Liver (tissue), 9 donors: ENCODE measurements around the gene HBD. TPM values are rescaled to one million over a fixed set of nuclear protein-coding genes. Genes with fewer than 3 reads are reported as not detected.

Experiments used
- DNase-seq: peaks from one replicate; pipeline ENCODE4 v3.0.0-alpha.2; 2017; ENCODE audit warnings: low spot score
- H3K27ac ChIP-seq, 2 donors: one replicate each; pipeline ENCODE4 v1.7.0; 2013; ENCODE audit warnings: inconsistent platforms in 2 of 2, low read length in 2 of 2, control low read depth in 1 of 2, low read depth in 1 of 2, mild to moderate bottlenecking in 1 of 2
- H3K27me3 ChIP-seq, 4 donors: one replicate each; pipeline versions ENCODE4 v1.6.1 to v1.7.0; 2013; ENCODE audit warnings: low read length in 3 of 4, inconsistent platforms in 1 of 4, mild to moderate bottlenecking in 1 of 4, moderate library complexity in 1 of 4; ENCODE audit not compliant: control insufficient read depth in 4 of 4, insufficient read depth in 4 of 4
- H3K36me3 ChIP-seq, 4 donors: one replicate each; pipeline versions ENCODE4 v1.6.1 to v1.7.0; 2013; ENCODE audit warnings: low read length in 3 of 4, mild to moderate bottlenecking in 3 of 4, low read depth in 1 of 4, moderate library complexity in 1 of 4; ENCODE audit not compliant: control insufficient read depth in 4 of 4, insufficient read depth in 3 of 4
- H3K4me1 ChIP-seq, 4 donors: one replicate each; pipeline versions ENCODE4 v1.6.1 to v1.7.0; 2013; ENCODE audit warnings: low read length in 3 of 4, mild to moderate bottlenecking in 3 of 4, moderate library complexity in 1 of 4; ENCODE audit not compliant: control insufficient read depth in 4 of 4, insufficient read depth in 4 of 4
- H3K4me3 ChIP-seq, 3 donors: one replicate each; pipeline versions ENCODE4 v1.6.1 to v1.7.0; 2013; ENCODE audit warnings: low read length in 3 of 3, control low read depth in 1 of 3, low read depth in 1 of 3, mild to moderate bottlenecking in 1 of 3
- H3K9ac ChIP-seq, 2 donors: one replicate each; pipeline ENCODE4 v1.7.0; 2013; ENCODE audit warnings: low read length in 2 of 2, mild to moderate bottlenecking in 2 of 2, moderate library complexity in 2 of 2, control low read depth in 1 of 2, low read depth in 1 of 2
- H3K9me3 ChIP-seq, 4 donors: one replicate each; pipeline versions ENCODE4 v1.6.1 to v1.7.0; 2013; ENCODE audit warnings: low read length in 3 of 4; ENCODE audit not compliant: control insufficient read depth in 4 of 4
- ATF3 ChIP-seq: IDR thresholded peaks from 2 replicates; pipeline ENCODE4 v1.6.1; 2016; ENCODE audit warnings: antibody characterized with exemption
- EGR1 ChIP-seq, 2 donors: IDR thresholded peaks; 2 replicates each; pipeline ENCODE4 v1.6.1; 2016 to 2018; ENCODE audit warnings: antibody characterized with exemption in 2 of 2, low read depth in 2 of 2
- FOXA1 ChIP-seq: IDR thresholded peaks from 2 replicates; pipeline ENCODE4 v1.6.1; 2016; ENCODE audit warnings: antibody characterized with exemption
- FOXA2 ChIP-seq: IDR thresholded peaks from 2 replicates; pipeline ENCODE4 v1.6.1; 2016; ENCODE audit warnings: antibody characterized with exemption
- GABPA ChIP-seq, 2 donors: IDR thresholded peaks in 1 of 2; conservative IDR thresholded peaks in 1 of 2; 2 replicates each; pipeline ENCODE4 v1.6.1; 2016; ENCODE audit warnings: antibody characterized with exemption in 2 of 2, mild to moderate bottlenecking in 1 of 2, moderate library complexity in 1 of 2
- HNF4A ChIP-seq, 2 donors: conservative IDR thresholded peaks; 2 replicates each; pipeline ENCODE4 v1.6.1; 2016; ENCODE audit warnings: antibody characterized with exemption in 2 of 2, mild to moderate bottlenecking in 2 of 2
- HNF4G ChIP-seq: IDR thresholded peaks from 2 replicates; pipeline ENCODE4 v1.6.1; 2016; ENCODE audit warnings: antibody characterized with exemption
- JUND ChIP-seq, 2 donors: IDR thresholded peaks; 2 replicates each; pipeline ENCODE4 v1.6.1; 2016; ENCODE audit warnings: antibody characterized with exemption in 2 of 2
- NR2F2 ChIP-seq: IDR thresholded peaks from 2 replicates; pipeline ENCODE4 v1.6.1; 2016; ENCODE audit warnings: antibody characterized with exemption
- RAD21 ChIP-seq, 2 donors: IDR thresholded peaks; 2 replicates each; pipeline ENCODE4 v1.6.1; 2016; ENCODE audit warnings: antibody characterized with exemption in 2 of 2, mild to moderate bottlenecking in 2 of 2
- REST ChIP-seq: IDR thresholded peaks from 2 replicates; pipeline ENCODE4 v1.6.1; 2016; ENCODE audit warnings: antibody characterized with exemption, mild to moderate bottlenecking
- SP1 ChIP-seq: IDR thresholded peaks from 2 replicates; pipeline ENCODE4 v1.6.1; 2018; ENCODE audit warnings: antibody characterized with exemption, mild to moderate bottlenecking
- TAF1 ChIP-seq: conservative IDR thresholded peaks from 2 replicates; pipeline ENCODE4 v1.6.1; 2016; ENCODE audit warnings: antibody characterized with exemption, mild to moderate bottlenecking
- ZBTB33 ChIP-seq: IDR thresholded peaks from 2 replicates; pipeline ENCODE4 v1.6.1; 2016; ENCODE audit warnings: antibody characterized with exemption
- WGBS: extraction: QIAGEN DNeasy Blood & Tissue Kit; methylation state at CpG from one replicate; pipeline ENCODE4 v1.1.7; 2013; 5-methylcytosine and 5-hydroxymethylcytosine counted together
- polyA plus RNA-seq, 2 donors: library from polyadenylated mRNA; stranded (reverse) in 1 of 2; unstranded in 1 of 2; fragments of 200-250 nt in 1 of 2; fragments of >200 nt in 1 of 2; fragmentation: Nextera tagmentation in 1 of 2; extraction: Ambion mirVana in 1 of 2; gene quantifications; one replicate each; pipeline versions ENCODE4 v1.2.1 to v1.2.3, GENCODE V29; 2013 to 2015
- total RNA-seq, 2 donors: library from RNA; depleted of rRNA; stranded (reverse); fragments of >200 nt; gene quantifications; one replicate each; pipeline ENCODE4 v1.2.3, GENCODE V29; 2014
- TF ChIP-seq, protein P1 (sequence below): IDR thresholded peaks from 2 replicates; pipeline ENCODE4 v1.6.1; 2016; ENCODE audit warnings: antibody characterized with exemption
- donor health status: healthy.
- donor health status: healthy.
- donor health status: healthy.
- donor health status: healthy.
- donor health status: healthy.

The HBD gene
- total and polyA plus RNA-seq, 4 donors: 0.72 to 6.0 TPM; not detected in 2

DNA sequence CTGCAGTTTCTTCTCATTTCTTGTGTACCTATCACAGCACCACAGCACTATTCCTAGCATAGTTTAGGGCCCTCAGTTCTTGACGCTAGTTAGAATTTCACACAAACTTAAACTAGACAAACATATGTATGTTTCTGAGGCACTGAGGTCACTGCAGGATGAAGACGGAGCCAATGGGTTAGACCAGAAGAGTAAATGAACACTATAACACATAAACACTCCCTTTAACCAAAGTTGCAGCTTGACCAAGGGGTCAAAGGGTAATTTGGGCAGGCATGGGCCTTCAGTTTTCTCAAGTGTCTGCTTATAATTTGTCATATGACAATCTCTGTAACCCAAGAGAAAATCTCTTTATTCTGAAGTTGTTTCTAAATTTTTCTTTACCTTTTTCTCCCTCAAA lies 48.3 kb upstream of the HBD start:
- 81% methylated on average over 2 of the region's 2 CpGs for WGBS
- H3K27ac ChIP-seq: no peak overlapping the region
- TF ChIP-seq SP1 (no peak), EGR1 (IDR thresholded peaks at IDR 0.05; ENCODE audit: low read depth in 2 of 2) (no peak), TAF1 (no peak), HNF4A (conservative IDR thresholded peaks at IDR 0.05) (no peak), ZBTB33 (no peak), REST (no peak), HNF4G (no peak), FOXA1 (no peak), ATF3 (no peak), GABPA (IDR thresholded peaks at IDR 0.05 in 1 of 2, conservative IDR thresholded peaks at IDR 0.05 in 1 of 2) (no peak), NR2F2 (no peak), FOXA2 (no peak)
- TF ChIP-seq, protein P1, sequence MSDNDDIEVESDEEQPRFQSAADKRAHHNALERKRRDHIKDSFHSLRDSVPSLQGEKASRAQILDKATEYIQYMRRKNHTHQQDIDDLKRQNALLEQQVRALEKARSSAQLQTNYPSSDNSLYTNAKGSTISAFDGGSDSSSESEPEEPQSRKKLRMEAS: no peak
- H3K4me3 ChIP-seq: no peak overlapping the region
- H3K4me1 ChIP-seq: no peaks in the 10 kb centered on the region
- H3K36me3 ChIP-seq: no peaks in the 10 kb centered on the region
- H3K9me3 ChIP-seq: no peaks in the 10 kb centered on the region
- no peaks in the 10 kb centered on the region for H3K27me3 ChIP-seq
- DNase-seq: no peak
- H3K9ac ChIP-seq: no peak overlapping the region

- Histone ChIP-seq H3K27ac (no peak overlapping the region), H3K36me3 (no peaks in the 10 kb centered on the region), H3K9ac (no peak overlapping the region), H3K4me3 (no peak overlapping the region), H3K27me3 (no peaks in the 10 kb centered on the region), H3K4me1 (no peaks in the 10 kb centered on the region), H3K9me3 (no peaks in the 10 kb centered on the region)
- no peak for TF ChIP-seq JUND (IDR thresholded peaks at IDR 0.05)
- TF ChIP-seq ZBTB33: no peak
- TF ChIP-seq RAD21 (IDR thresholded peaks at IDR 0.05): no peak
- TF ChIP-seq HNF4G: no peak
- TF ChIP-seq TAF1: no peak
- no peak for TF ChIP-seq HNF4A (conservative IDR thresholded peaks at IDR 0.05)
- TF ChIP-seq EGR1 (IDR thresholded peaks at IDR 0.05; ENCODE audit: low read depth in 2 of 2): no peak
- TF ChIP-seq NR2F2: no peak
- TF ChIP-seq FOXA2: no peak
- no peak for DNase-seq
These were observed 47.3 kb upstream of the HBD start for GRCh38 chr11:5281596-5281995.
